H1 (cell line): Measurements from ENCODE around the gene TBC1D7. TPM values are rescaled to one million over a fixed set of nuclear protein-coding genes. Genes with fewer than 3 reads are reported as not detected.

ENCODE experiments used
- CTCF ChIA-PET: fragments of 300-600 bp; sonication (Branson Sonifier 250); formaldehyde crosslinking; loops from one replicate; lab custom pipeline; 2021; ENCODE audit not compliant: partially characterized antibody; lab: Charles Lee
- POLR2A ChIA-PET: fragments of 300-600 bp; sonication (Branson Sonifier 250); formaldehyde crosslinking; loops from one replicate; lab custom pipeline; 2021; ENCODE audit warnings: inconsistent platforms; ENCODE audit not compliant: partially characterized antibody; lab: Charles Lee
- DNase-seq, 2 experiments: peaks; one replicate each; pipeline versions ENCODE4 v3.0.0 to v3.0.0-alpha.2; 2010 to 2022; ENCODE audit warnings: low spot score in 2 of 2, low read depth in 1 of 2, mixed read lengths in 1 of 2
- FAIRE-seq: peaks from 2 replicates; lab custom pipeline; 2011; peaks lifted over from hg19 to GRCh38; lab: Jason Lieb, UNC
- H2AFZ ChIP-seq: 2 replicates; pipeline ENCODE4 v1.8.1; 2012; ENCODE audit warnings: low read length, inconsistent platforms
- H2AK5ac ChIP-seq: 2 replicates; pipeline ENCODE4 v1.6.1; 2013; ENCODE audit warnings: low read depth, low read length
- H2BK120ac ChIP-seq: replicated peaks from 2 replicates; pipeline ENCODE3; 2013; ENCODE audit warnings: low read depth, low read length, inconsistent platforms
- H2BK12ac ChIP-seq: 2 replicates; pipeline ENCODE4 v1.6.1; 2013; ENCODE audit warnings: low read depth, low read length
- H2BK15ac ChIP-seq: 2 replicates; pipeline ENCODE4 v1.6.1; 2013; ENCODE audit warnings: low read length
- H2BK20ac ChIP-seq: 2 replicates; pipeline ENCODE4 v1.6.1; 2013; ENCODE audit warnings: low read length
- H2BK5ac ChIP-seq: 2 replicates; pipeline ENCODE4 v1.6.1; 2013; ENCODE audit warnings: low read depth, low read length
- H3K14ac ChIP-seq: 2 replicates; pipeline ENCODE4 v1.6.1; 2013; ENCODE audit warnings: inconsistent platforms; ENCODE audit not compliant: insufficient read length
- H3K18ac ChIP-seq: 2 replicates; pipeline ENCODE4 v1.6.1; 2013; ENCODE audit warnings: low read length; ENCODE audit errors: extremely low read depth
- H3K23ac ChIP-seq: 2 replicates; pipeline ENCODE4 v1.6.1; 2013; ENCODE audit warnings: inconsistent platforms; ENCODE audit not compliant: insufficient read length
- H3K23me2 ChIP-seq: 2 replicates; pipeline ENCODE4 v1.6.1; 2013; ENCODE audit warnings: low read depth, low read length
- H3K27ac ChIP-seq: 2 replicates; pipeline ENCODE4 v1.6.1; 2011; ENCODE audit warnings: low read depth, low read length, inconsistent platforms
- H3K27me3 ChIP-seq, 4 experiments: replicated peaks in 1 of 4; 1 replicate in 1 of 4; 2 replicates in 3 of 4; pipeline versions ENCODE4 v1.6.1 to v1.8.1; 2011 to 2013; ENCODE audit warnings: low read length in 3 of 4, mild to moderate bottlenecking in 3 of 4, inconsistent platforms in 2 of 4, mixed read lengths in 2 of 4, moderate library complexity in 1 of 4; ENCODE audit not compliant: control insufficient read depth in 3 of 4, insufficient read depth in 3 of 4; ENCODE audit errors: extremely low read depth in 1 of 4
- H3K36me3 ChIP-seq, 4 experiments: 2 replicates each; pipeline versions ENCODE4 v1.6.1 to v1.8.1; 2011 to 2013; ENCODE audit warnings: mild to moderate bottlenecking in 4 of 4, low read length in 3 of 4, moderate library complexity in 2 of 4, control low read depth in 1 of 4, inconsistent platforms in 1 of 4; ENCODE audit not compliant: insufficient read depth in 4 of 4, control insufficient read depth in 2 of 4
- H3K4ac ChIP-seq: replicated peaks from 2 replicates; pipeline ENCODE3; 2013; ENCODE audit warnings: low read length, low read depth, mixed read lengths, inconsistent platforms; ENCODE audit not compliant: insufficient read length
- H3K4me1 ChIP-seq, 4 experiments: replicated peaks in 1 of 4; 1 replicate in 1 of 4; 2 replicates in 3 of 4; pipeline versions ENCODE4 v1.6.1 to v1.8.1; 2011 to 2013; ENCODE audit warnings: low read length in 3 of 4, inconsistent platforms in 2 of 4, mixed read lengths in 1 of 4; ENCODE audit not compliant: insufficient read depth in 4 of 4, control insufficient read depth in 3 of 4
- H3K4me2 ChIP-seq, 2 experiments: 2 replicates each; pipeline versions ENCODE4 v1.6.1 to v1.8.1; 2011 to 2013; ENCODE audit warnings: low read depth in 2 of 2, low read length in 2 of 2, control low read depth in 1 of 2, inconsistent platforms in 1 of 2, mild to moderate bottlenecking in 1 of 2; ENCODE audit not compliant: insufficient read depth in 1 of 2
- H3K4me3 ChIP-seq, 4 experiments: fragments of 200-600, 300-600 bp in 1 of 4; sonication (generic), shearing (Covaris generic), sonication (Bioruptor Twin) in 1 of 4; 2 replicates each; pipeline versions ENCODE4 v1.5.1 to v1.8.1; 2011 to 2016; ENCODE audit warnings: low read length in 4 of 4, low read depth in 3 of 4, control low read depth in 2 of 4, inconsistent platforms in 2 of 4, mild to moderate bottlenecking in 2 of 4, mixed read lengths in 1 of 4, moderate library complexity in 1 of 4; ENCODE audit not compliant: insufficient read depth in 2 of 4; ENCODE audit errors: extremely low read depth in 1 of 4
- H3K56ac ChIP-seq: replicated peaks from 2 replicates; pipeline ENCODE3; 2013; ENCODE audit warnings: low read depth, mild to moderate bottlenecking, mixed read lengths, low read length, inconsistent platforms; ENCODE audit not compliant: insufficient read length
- H3K79me1 ChIP-seq: 2 replicates; pipeline ENCODE4 v1.6.1; 2013; ENCODE audit warnings: low read depth, low read length, control low read depth
- H3K79me2 ChIP-seq, 2 experiments: 2 replicates each; pipeline versions ENCODE4 v1.6.1 to v1.8.1; 2012 to 2013; ENCODE audit warnings: low read length in 2 of 2, mild to moderate bottlenecking in 2 of 2, inconsistent platforms in 1 of 2; ENCODE audit not compliant: insufficient read depth in 2 of 2, control insufficient read depth in 1 of 2
- H3K9ac ChIP-seq, 4 experiments: replicated peaks in 1 of 4; 1 replicate in 1 of 4; 2 replicates in 3 of 4; pipeline versions ENCODE4 v1.6.1 to v1.8.1; 2011 to 2013; ENCODE audit warnings: low read depth in 3 of 4, low read length in 3 of 4, control low read depth in 2 of 4, mild to moderate bottlenecking in 2 of 4, moderate library complexity in 2 of 4, inconsistent platforms in 1 of 4; ENCODE audit errors: extremely low read depth in 1 of 4
- H3K9me3 ChIP-seq, 2 experiments: 2 replicates each; pipeline versions ENCODE4 v1.6.1 to v1.8.1; 2012 to 2013; ENCODE audit warnings: mild to moderate bottlenecking in 2 of 2, moderate library complexity in 2 of 2, control low read depth in 1 of 2, inconsistent platforms in 1 of 2, low read depth in 1 of 2, low read length in 1 of 2, mixed read lengths in 1 of 2; ENCODE audit not compliant: insufficient read depth in 2 of 2
- H4K20me1 ChIP-seq, 2 experiments: replicated peaks in 1 of 2; 2 replicates each; pipeline versions ENCODE3 to v1.8.1; 2011 to 2013; ENCODE audit warnings: inconsistent platforms in 2 of 2, low read length in 2 of 2, mild to moderate bottlenecking in 1 of 2; ENCODE audit not compliant: insufficient read depth in 2 of 2, control insufficient read depth in 1 of 2
- H4K5ac ChIP-seq: 2 replicates; pipeline ENCODE4 v1.6.1; 2013; ENCODE audit warnings: low read length, low read depth, mixed read lengths, inconsistent platforms; ENCODE audit not compliant: insufficient read length
- H4K8ac ChIP-seq: 2 replicates; pipeline ENCODE4 v1.8.0; 2013; ENCODE audit warnings: mild to moderate bottlenecking, moderate library complexity, low read length, inconsistent platforms; ENCODE audit not compliant: insufficient read depth; ENCODE audit errors: extremely low read depth
- H4K91ac ChIP-seq: replicated peaks from 2 replicates; pipeline ENCODE3; 2013; ENCODE audit warnings: low read length, mixed read lengths, inconsistent platforms; ENCODE audit not compliant: insufficient read length
- CBX5 ChIP-seq: fragments of 300-800, 300-1000 bp; sonication (generic); IDR thresholded peaks from 2 replicates; pipeline ENCODE4 v1.7.1; 2016; ENCODE audit warnings: antibody characterized with exemption, low read length, low read depth
- CEBPB ChIP-seq: IDR thresholded peaks from 2 replicates; pipeline ENCODE4 v1.6.1; 2012; ENCODE audit warnings: low read depth, low read length
- NRF1 ChIP-seq: IDR thresholded peaks from 2 replicates; pipeline ENCODE4 v1.6.1; 2011; ENCODE audit warnings: mild to moderate bottlenecking, low read depth, low read length, improper control_type of control experiment
- SUZ12 ChIP-seq: fragments of 200-600 bp; sonication (generic); IDR thresholded peaks from 2 replicates; pipeline ENCODE4 v1.6.1; 2012; ENCODE audit warnings: mild to moderate bottlenecking, inconsistent platforms, low read length, moderate library complexity, mixed read lengths
- TAF1 ChIP-seq: IDR thresholded peaks from 2 replicates; pipeline ENCODE4 v1.6.1; 2011; ENCODE audit warnings: mild to moderate bottlenecking, low read depth, low read length
- USF2 ChIP-seq: IDR thresholded peaks from 2 replicates; pipeline ENCODE4 v1.6.1; 2011; ENCODE audit warnings: low read length, improper control_type of control experiment
- YY1 ChIP-seq: IDR thresholded peaks from 2 replicates; pipeline ENCODE4 v1.6.1; 2011; ENCODE audit warnings: low read depth, mild to moderate bottlenecking, low read length
- WGBS, 2 experiments: shearing (Covaris generic) in 1 of 2; methylation state at CpG; one replicate each; pipeline versions ENCODE4 v1.1.6 to v1.1.7; 2013 to 2015; ENCODE audit warnings: low lambda C conversion rate in 2 of 2, mixed read lengths in 2 of 2, inconsistent platforms in 1 of 2, low coverage in 1 of 2, missing lambda C conversion rate in 1 of 2; ENCODE audit not compliant: insufficient replicate concordance in 2 of 2, insufficient coverage in 1 of 2, insufficient read length in 1 of 2; ENCODE audit errors: extremely low coverage in 1 of 2, missing lambda C conversion rate in 1 of 2; 5-methylcytosine and 5-hydroxymethylcytosine counted together
- polyA plus RNA-seq, 7 experiments: library from polyadenylated mRNA; depleted of rRNA in 3 of 7; stranded (reverse) in 5 of 7; unstranded in 2 of 7; fragments of >200 nt in 5 of 7; fragments of 200-250 nt in 2 of 7; gene quantifications; 1 replicate in 5 of 7; 2 replicates in 1 of 7; 4 replicates in 1 of 7; pipeline versions ENCODE4 v1.2.1 to v1.2.3, GENCODE V29; 2011 to 2013; ENCODE audit warnings: missing spikeins in 2 of 7, mixed read lengths in 2 of 7
- total RNA-seq: library from RNA; stranded (reverse); fragmentation: NEBNext Ultra II Directional; extraction: Animal tissue kit (Norgen Biotek cat#: 25700); gene quantifications from 2 replicates; pipeline ENCODE4 v1.2.1, GENCODE V29; 2021
- TF ChIP-seq, protein P1 (sequence below): IDR thresholded peaks from 2 replicates; pipeline ENCODE4 v1.6.1; 2012; ENCODE audit warnings: low read length, inconsistent platforms

The TBC1D7 gene
- total and polyA plus RNA-seq, 2 of the 8 experiments (the other 6 are each of a cell fraction or from before 2014, with no cell fraction given) = 46.1 to 55.2 TPM

- TF ChIP-seq USF2 (no peak), YY1 (no peak), CEBPB (no peak), NRF1 (no peak), SUZ12 (no peak), CBX5 (no peak), TAF1 (no peak)
- TF ChIP-seq, protein P1, sequence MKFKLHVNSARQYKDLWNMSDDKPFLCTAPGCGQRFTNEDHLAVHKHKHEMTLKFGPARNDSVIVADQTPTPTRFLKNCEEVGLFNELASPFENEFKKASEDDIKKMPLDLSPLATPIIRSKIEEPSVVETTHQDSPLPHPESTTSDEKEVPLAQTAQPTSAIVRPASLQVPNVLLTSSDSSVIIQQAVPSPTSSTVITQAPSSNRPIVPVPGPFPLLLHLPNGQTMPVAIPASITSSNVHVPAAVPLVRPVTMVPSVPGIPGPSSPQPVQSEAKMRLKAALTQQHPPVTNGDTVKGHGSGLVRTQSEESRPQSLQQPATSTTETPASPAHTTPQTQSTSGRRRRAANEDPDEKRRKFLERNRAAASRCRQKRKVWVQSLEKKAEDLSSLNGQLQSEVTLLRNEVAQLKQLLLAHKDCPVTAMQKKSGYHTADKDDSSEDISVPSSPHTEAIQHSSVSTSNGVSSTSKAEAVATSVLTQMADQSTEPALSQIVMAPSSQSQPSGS = no peak
- peaks cover 17 to 82% (median 56%) of the 10 kb centered on the region in 4 experiments for H3K36me3 ChIP-seq
- CTCF ChIA-PET = interaction anchor here (0.6 kb wide), 1 partner anchor 301 kb away, joined by 3 read pairs; no protein-coding TSS in a partner anchor
These were observed 12.4 kb downstream of the TBC1D7 start for GRCh38 chr6:13315896-13316295.

More at GRCh38 chr6:13315896-13316295, 12.4 kb downstream of the TBC1D7 start:
- no peak overlapping the region for H3K9ac ChIP-seq
- DNase-seq (no peak), FAIRE-seq (no peak)
- no peak overlapping the region for H4K5ac ChIP-seq
- no peak overlapping the region for H2BK12ac ChIP-seq
- no peak overlapping the region for H2BK20ac ChIP-seq
- no peak overlapping the region for H2BK120ac ChIP-seq
- H4K8ac ChIP-seq = no peak overlapping the region
- no peak overlapping the region for H3K4ac ChIP-seq
- H3K9me3 ChIP-seq = no peaks in the 10 kb centered on the region
- no peaks in the 10 kb centered on the region for H3K23me2 ChIP-seq
- no peaks in the 10 kb centered on the region for H3K4me1 ChIP-seq
- no peak overlapping the region for H2AK5ac ChIP-seq
- no peak overlapping the region for H3K4me2 ChIP-seq
- H3K23ac ChIP-seq = no peak overlapping the region
- H3K56ac ChIP-seq = no peak overlapping the region
- no peak overlapping the region for H3K18ac ChIP-seq
- no peaks in the 10 kb centered on the region for H4K20me1 ChIP-seq
- H3K27me3 ChIP-seq = no peaks in the 10 kb centered on the region
- no peak overlapping the region for H4K91ac ChIP-seq
- H2AFZ ChIP-seq = no peak overlapping the region
- no peak overlapping the region for H2BK5ac ChIP-seq
- H2BK15ac ChIP-seq = no peak overlapping the region
- no peaks in the 10 kb centered on the region for H3K79me2 ChIP-seq
- H3K14ac ChIP-seq = no peak overlapping the region
- POLR2A ChIA-PET = interaction anchor here (1.0 kb wide), 1 partner anchor 10 kb away, joined by 3 read pairs; no protein-coding TSS in a partner anchor
- H3K79me1 ChIP-seq = no peaks in the 10 kb centered on the region
- no peak overlapping the region for H3K4me3 ChIP-seq
- H3K27ac ChIP-seq = no peak overlapping the region
- WGBS, 2 experiments = 91% methylated on average over 5 of the region's 5 CpGs; no CpG with 5 or more reads in 1 of the 2 experiments
